Fibroblast of pulmonary artery (primary cell): Measurements from ENCODE around the gene L2HGDH.

Experiments used
- DNase-seq: peaks from one replicate; pipeline ENCODE4 v3.0.0-alpha.2; 2010; ENCODE audit warnings: low read depth
- H3K4me3 ChIP-seq: replicated peaks from 2 replicates; pipeline ENCODE4 v1.5.1; 2011; ENCODE audit warnings: low read depth, mild to moderate bottlenecking, control low read depth, low read length, moderate library complexity
- TF ChIP-seq, protein P1 (sequence below): IDR thresholded peaks from 2 replicates; pipeline ENCODE4 v1.5.1; 2011; ENCODE audit warnings: mild to moderate bottlenecking, control low read depth, low read length, inconsistent platforms; ENCODE audit errors: missing control alignments

Gene L2HGDH

DNA sequence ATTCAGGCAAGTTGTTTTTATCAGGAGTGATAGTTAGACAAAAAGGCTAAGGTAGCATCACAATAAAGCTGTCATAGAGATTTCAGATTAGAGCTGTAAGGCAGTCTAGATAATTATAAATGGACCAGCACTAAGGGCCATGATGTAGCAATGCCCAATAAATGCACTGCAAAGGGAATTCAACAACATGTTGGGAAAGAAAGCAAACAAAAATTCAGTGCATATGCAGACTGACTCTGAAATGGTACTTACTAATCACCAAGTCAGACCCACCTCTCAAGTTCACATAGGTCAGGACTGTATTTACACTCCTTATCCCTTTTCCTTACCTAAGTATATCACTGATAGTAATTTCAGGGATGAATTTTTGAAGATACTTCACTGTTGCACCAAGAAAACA lies 47.0 kb downstream of the L2HGDH start:
- TF ChIP-seq, protein P1, sequence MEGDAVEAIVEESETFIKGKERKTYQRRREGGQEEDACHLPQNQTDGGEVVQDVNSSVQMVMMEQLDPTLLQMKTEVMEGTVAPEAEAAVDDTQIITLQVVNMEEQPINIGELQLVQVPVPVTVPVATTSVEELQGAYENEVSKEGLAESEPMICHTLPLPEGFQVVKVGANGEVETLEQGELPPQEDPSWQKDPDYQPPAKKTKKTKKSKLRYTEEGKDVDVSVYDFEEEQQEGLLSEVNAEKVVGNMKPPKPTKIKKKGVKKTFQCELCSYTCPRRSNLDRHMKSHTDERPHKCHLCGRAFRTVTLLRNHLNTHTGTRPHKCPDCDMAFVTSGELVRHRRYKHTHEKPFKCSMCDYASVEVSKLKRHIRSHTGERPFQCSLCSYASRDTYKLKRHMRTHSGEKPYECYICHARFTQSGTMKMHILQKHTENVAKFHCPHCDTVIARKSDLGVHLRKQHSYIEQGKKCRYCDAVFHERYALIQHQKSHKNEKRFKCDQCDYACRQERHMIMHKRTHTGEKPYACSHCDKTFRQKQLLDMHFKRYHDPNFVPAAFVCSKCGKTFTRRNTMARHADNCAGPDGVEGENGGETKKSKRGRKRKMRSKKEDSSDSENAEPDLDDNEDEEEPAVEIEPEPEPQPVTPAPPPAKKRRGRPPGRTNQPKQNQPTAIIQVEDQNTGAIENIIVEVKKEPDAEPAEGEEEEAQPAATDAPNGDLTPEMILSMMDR = no peak
- no peak overlapping the region for H3K4me3 ChIP-seq
- no peak for DNase-seq

DNA sequence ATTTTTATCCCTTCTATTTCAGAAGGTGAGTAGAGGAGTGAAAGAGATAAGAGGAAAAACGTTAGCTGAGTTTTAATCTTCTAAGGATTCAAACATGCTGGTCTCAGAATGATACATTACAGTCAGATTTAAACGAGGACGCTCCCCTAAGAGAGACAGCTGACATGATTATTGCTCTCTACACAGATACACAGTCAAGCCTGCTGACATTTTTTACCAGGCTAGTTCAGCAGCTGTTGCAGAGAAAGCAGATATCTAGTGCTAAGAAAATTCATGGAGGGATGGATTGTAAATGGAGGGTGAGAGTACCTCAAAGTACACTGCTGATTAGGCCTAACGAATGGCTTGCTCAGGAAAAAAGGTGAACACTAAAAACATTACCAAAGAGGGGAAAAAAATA lies 48.7 kb downstream of the L2HGDH start:
- TF ChIP-seq, protein P1 = no peak
- DNase-seq = no peak
- H3K4me3 ChIP-seq = no peak overlapping the region

DNA sequence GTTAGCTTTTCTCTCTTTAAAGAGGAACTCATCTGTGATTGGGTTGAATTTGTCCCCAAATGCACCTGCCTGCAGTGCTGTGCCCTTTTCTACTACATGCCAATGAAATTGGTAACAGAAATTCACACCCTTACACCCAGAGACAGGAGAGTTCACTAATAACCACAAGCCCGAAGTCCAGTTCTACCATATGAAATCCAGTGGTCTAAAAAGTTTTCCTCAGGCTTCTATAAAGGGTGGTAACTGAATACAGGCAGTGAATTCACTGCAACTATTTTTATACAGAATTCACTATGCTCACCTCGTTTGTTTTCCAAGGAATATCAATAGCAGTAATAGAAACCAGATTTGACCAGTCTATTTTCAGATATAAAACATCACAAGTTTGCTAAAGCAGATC lies 49.2 kb downstream of the L2HGDH start:
- no peak for DNase-seq
- no peak overlapping the region for H3K4me3 ChIP-seq
- TF ChIP-seq, protein P1 = no peak

DNA sequence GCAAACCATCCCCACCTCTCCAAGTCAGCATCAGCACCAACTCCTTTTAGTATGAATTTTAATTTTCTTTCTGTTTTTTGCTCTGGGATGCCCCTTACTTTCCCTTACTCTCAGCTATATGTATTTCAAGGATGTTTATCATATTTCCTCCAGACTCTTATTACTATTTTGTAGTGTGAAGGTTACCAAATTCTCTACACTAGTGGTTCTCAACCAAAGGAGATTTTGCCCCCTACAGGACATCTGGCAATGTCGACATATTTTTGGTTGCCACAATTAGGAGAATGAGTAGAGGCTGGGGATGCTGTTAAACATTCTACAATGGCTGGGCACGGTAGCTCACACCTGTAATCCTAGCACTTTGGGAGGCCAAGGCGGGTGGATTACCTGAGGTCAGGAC lies 51.5 kb downstream of the L2HGDH start:
- DNase-seq = peak; percentile 68
- no peak overlapping the region for H3K4me3 ChIP-seq
- TF ChIP-seq, protein P1 = peak; percentile 70

DNA sequence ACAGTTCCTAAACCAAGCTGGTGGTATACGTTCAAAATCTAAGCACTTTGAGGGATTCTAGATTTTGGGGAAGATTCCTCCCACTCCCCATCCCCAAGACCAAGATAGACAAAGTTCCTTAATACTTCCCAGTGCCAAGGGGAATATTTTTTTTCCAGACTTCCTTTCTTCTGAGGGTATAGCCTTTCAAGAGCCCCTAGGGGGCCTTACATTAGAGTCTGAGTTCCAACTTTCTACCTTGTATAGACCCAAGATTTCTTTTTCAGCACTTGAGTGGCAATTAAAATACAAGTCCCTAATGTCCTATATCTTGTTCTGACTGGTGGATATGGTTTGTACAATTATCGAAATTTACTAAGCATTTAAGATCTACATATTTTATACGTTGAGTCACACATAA lies 52.0 kb downstream of the L2HGDH start:
- DNase-seq = no peak
- TF ChIP-seq, protein P1 = no peak
- no peak overlapping the region for H3K4me3 ChIP-seq

DNA sequence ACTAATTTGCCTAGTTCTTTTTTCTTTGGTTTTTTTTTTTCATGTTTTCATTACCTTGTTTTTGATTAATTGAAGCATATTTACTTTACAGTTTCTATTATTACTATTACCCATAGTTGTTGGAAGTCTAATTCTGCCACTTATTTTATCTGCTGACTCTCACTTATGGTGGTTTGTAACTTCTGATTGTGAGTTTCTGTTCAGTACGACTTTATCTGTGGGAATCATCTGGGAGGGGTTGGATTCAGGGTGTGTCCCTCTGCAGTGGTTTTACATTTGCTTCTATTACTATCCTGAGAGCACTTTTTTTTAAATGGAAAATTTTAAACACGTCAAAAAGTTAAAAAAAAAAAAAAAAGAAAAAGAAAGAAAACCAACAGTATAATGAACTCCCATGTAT lies 54.3 kb downstream of the L2HGDH start:
- TF ChIP-seq, protein P1 = no peak
- no peak overlapping the region for H3K4me3 ChIP-seq
- no peak for DNase-seq

DNA sequence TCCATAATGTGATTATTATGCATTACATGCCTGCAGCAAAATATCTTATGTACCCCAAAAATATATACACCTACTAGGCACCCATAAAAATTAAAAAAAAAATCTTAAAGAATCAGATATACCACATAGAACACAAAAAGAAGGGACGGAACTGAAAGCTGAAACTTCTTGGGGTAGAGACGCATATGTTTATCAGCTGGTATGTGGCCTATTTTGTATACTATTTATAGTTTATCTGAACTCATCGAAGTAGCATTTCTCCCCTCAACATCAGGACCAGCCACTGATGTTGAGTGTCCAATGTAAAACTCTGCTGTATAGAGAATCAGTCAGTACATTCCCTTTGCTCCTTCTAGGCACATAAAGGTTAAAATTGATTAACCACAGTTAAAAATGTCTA lies 57.8 kb downstream of the L2HGDH start:
- no peak overlapping the region for H3K4me3 ChIP-seq
- no peak for DNase-seq
- TF ChIP-seq, protein P1 = no peak
